Measurements from ENCODE around the gene SAMD13.

The SAMD13 gene

DNA sequence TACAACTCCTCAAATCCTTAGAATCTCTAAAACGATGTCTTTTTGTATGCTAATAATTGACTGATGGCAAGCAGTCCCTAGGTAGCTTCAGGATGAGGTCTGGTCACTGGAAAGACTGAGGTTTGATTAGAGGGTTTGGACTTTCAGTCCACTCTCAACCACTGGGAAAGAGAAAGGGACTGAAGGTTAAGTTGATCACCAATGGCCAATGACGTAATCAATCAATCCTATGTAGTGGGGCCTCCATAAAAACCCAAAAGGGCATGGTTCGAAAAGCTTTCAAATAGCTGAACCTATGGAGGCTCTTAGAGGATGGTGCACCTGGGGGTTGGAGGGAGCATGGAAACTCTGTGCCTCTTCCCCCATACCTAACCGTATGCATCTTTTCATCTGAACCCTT is 57.2 kb downstream of the SAMD13 start:
- DNase-seq (ENCODE audit: low read depth), result no peak
- H3K4me3 ChIP-seq (ENCODE audit: low read depth, low read length), result no peak overlapping the region

GRCh38 chr1:84360316-84360715 is 58.8 kb downstream of the SAMD13 start:
- TF ChIP-seq CTCF (conservative IDR thresholded peaks at IDR 0.05; ENCODE audit: low read depth, low read length), result no peak
- no peak overlapping the region for H3K4me3 ChIP-seq (ENCODE audit: low read depth, low read length)
- DNase-seq (ENCODE audit: low read depth), result no peak

More for the DNA sequence above, 57.2 kb downstream of the SAMD13 start:
- no peak for TF ChIP-seq CTCF (conservative IDR thresholded peaks at IDR 0.05; ENCODE audit: low read depth, low read length)

DNA sequence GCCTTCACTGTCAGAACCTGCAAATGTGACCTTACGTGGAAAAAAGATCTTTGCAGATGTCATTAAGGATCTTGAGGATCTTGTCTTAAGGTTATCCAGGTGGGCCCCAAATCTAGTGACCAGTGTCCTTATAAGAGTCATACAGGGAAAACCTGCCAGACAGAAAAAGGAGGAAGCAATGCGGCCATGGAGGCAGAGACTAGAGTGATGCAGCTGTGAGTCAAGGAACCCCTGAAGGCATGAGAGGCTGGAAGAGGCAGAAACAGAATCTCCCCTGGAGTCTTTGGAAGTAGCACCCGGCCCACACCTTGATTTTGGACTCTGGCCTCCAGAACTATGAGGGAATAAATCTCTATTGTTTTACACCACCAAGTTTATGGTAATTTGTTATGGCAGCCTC is 60.3 kb downstream of the SAMD13 start:
- no peak overlapping the region for H3K4me3 ChIP-seq (ENCODE audit: low read depth, low read length)
- TF ChIP-seq CTCF (conservative IDR thresholded peaks at IDR 0.05; ENCODE audit: low read depth, low read length), result no peak
- DNase-seq (ENCODE audit: low read depth), result no peak

DNA sequence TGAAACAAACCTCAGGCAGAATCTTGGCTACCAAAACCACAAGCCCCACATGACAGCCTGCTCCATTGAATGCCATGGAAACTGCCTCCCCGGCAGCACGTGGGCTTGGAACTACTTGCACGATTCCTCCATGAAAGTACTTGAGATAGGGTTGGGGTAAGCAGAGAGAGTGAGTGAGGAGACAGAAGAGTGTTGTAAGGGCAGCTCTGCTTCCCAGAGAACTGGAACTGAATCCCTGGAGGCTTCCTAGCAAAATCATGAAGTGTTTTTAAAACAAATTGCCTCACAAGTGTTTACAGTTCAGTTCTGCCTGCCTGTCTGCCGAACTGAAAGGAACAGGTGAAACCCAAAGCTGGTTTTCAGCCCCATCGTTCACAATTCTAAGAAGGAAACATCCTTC is 61.5 kb downstream of the SAMD13 start:
- no peak overlapping the region for H3K4me3 ChIP-seq (ENCODE audit: low read depth, low read length)
- no peak for TF ChIP-seq CTCF (conservative IDR thresholded peaks at IDR 0.05; ENCODE audit: low read depth, low read length)
- no peak for DNase-seq (ENCODE audit: low read depth)

GRCh38 chr1:84363622-84364021 is 62.1 kb downstream of the SAMD13 start:
- DNase-seq (ENCODE audit: low read depth), result no peak
- no peak for TF ChIP-seq CTCF (conservative IDR thresholded peaks at IDR 0.05; ENCODE audit: low read depth, low read length)
- H3K4me3 ChIP-seq (ENCODE audit: low read depth, low read length), result no peak overlapping the region

DNA sequence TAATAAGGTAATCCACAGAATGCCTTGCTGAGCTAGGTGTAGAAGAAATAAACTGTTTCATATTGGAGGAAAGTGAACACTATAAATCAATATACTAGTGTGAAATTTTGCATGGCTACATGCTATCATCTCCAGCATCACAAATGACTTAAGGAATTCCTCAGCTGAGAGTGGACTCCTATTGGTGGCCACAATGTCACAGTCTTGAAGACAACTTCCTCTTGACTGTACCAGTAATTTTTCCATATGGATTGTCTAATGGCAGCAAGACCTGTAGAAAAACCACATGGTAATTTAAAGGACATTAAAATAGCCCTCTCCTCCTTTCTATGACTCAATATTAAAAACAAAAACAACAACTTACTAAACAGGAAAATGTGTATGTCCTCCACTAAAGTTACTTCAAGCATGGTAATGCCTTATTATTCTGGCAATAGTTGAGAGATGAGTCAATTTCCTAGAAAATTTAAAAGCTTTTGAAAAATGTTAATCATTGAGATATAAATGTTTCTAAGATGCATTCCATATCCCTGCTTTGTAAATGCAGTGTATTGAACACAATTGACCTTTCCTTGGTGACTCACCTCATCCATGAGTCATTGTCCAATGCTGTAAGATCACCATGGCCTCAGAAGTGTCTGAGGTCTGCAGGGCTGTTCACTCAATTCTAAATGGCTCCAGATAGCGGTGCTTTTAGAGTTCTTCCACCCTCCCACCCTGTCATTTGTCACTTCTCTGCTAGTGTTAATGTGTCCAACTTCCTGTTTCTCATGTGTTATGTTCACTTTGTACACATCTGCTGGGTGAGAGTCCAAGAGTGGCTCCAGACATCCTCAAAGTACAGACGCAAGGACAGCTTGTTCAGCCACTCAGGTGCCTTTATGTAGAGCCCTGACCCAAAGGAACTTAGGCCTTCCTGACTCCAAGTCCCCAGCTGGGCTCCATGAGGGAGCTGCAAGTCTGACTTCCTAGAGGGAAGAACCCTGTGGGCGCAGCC is 64.0 kb downstream of the SAMD13 start:
- peak; percentile 94 for DNase-seq (ENCODE audit: low read depth)

More for the DNA sequence above, 64.0 kb downstream of the SAMD13 start:
- no peak for TF ChIP-seq CTCF (conservative IDR thresholded peaks at IDR 0.05; ENCODE audit: low read depth, low read length)
- H3K4me3 ChIP-seq (ENCODE audit: low read depth, low read length), result no peak overlapping the region
